PC-3 (cell line): ENCODE results near the gene UBE2D2. TPM values are rescaled to one million over a fixed set of nuclear protein-coding genes. Genes with fewer than 3 reads are reported as not detected.

Experiments
- ATAC-seq: fragments of 200-7000 bp; cut with Tn5 transposase; 2 replicates; pipeline ENCODE4 v1.9.1; 2020; ENCODE audit warnings: mild to moderate bottlenecking, moderate library complexity
- BruUV-seq: library from RNA; stranded (reverse); fragments of 400-500 nt; replicated peaks from 2 replicates; lab custom pipeline; 2021; lab: Mats Ljungman, UMichigan
- CTCF ChIA-PET: fragments of 300-600 bp; sonication (Branson Sonifier 250); formaldehyde crosslinking; loops from one replicate; lab custom pipeline; 2022; ENCODE audit warnings: antibody characterized with exemption; lab: Charles Lee
- POLR2A ChIA-PET: fragments of 300-600 bp; sonication (Branson Sonifier 250); formaldehyde crosslinking; loops from one replicate; lab custom pipeline; 2022; ENCODE audit warnings: antibody characterized with exemption; ENCODE audit not compliant: unreplicated experiment; lab: Charles Lee
- DNase-seq: peaks from one replicate; pipeline ENCODE4 v3.0.0-alpha.2; 2015
- H2AFZ ChIP-seq: fragments of 300-600 bp; sonication (generic); 2 replicates; pipeline ENCODE4 v1.6.0; 2016; ENCODE audit warnings: antibody characterized with exemption, low read length
- H3F3A ChIP-seq: fragments of 300-600 bp; sonication (generic); one replicate; pipeline ENCODE4 v1.6.0; 2017; ENCODE audit warnings: antibody characterized with exemption, low read length, control low read depth, mild to moderate bottlenecking; ENCODE audit not compliant: unreplicated experiment
- H3K27ac ChIP-seq: fragments of 300-600 bp; sonication (generic); 2 replicates; pipeline ENCODE4 v1.5.1; 2016; ENCODE audit warnings: mild to moderate bottlenecking, low read length
- H3K27me3 ChIP-seq: fragments of 300-600 bp; sonication (generic); 2 replicates; pipeline ENCODE4 v1.6.1; 2016; ENCODE audit warnings: low read length, mixed read lengths
- H3K36me3 ChIP-seq: fragments of 300-600 bp; sonication (generic); 2 replicates; pipeline ENCODE4 v1.6.1; 2016; ENCODE audit warnings: low read depth, mixed run types, low read length, mixed read lengths
- H3K4me1 ChIP-seq: fragments of 300-600 bp; sonication (generic); 2 replicates; pipeline ENCODE4 v1.5.1; 2016; ENCODE audit warnings: low read length; ENCODE audit not compliant: insufficient read depth
- H3K4me2 ChIP-seq: fragments of 300-600 bp; sonication (generic); 2 replicates; pipeline ENCODE4 v1.6.0; 2016; ENCODE audit warnings: low read length
- H3K4me3 ChIP-seq: fragments of 300-600 bp; sonication (generic); 2 replicates; pipeline ENCODE4 v1.5.1; 2016; ENCODE audit warnings: mild to moderate bottlenecking, low read length, mixed read lengths
- H3K79me2 ChIP-seq: fragments of 300-600 bp; sonication (generic); 2 replicates; pipeline ENCODE4 v1.6.1; 2017; ENCODE audit warnings: low read length, mixed read lengths
- H3K9ac ChIP-seq: fragments of 300-600 bp; sonication (generic); 2 replicates; pipeline ENCODE4 v1.6.0; 2016; ENCODE audit warnings: mild to moderate bottlenecking, low read length
- H3K9me2 ChIP-seq: fragments of 300-600 bp; sonication (generic); replicated peaks from 2 replicates; pipeline ENCODE4 v1.6.1; 2016; ENCODE audit warnings: mixed run types, low read length, mixed read lengths
- H3K9me3 ChIP-seq: fragments of 300-600 bp; sonication (generic); 2 replicates; pipeline ENCODE4 v1.6.1; 2016; ENCODE audit warnings: low read length, mixed read lengths
- H4K20me1 ChIP-seq: fragments of 300-600 bp; sonication (generic); 2 replicates; pipeline ENCODE4 v1.6.1; 2016; ENCODE audit warnings: low read length, mixed read lengths
- CTCF ChIP-seq: fragments of 300-600 bp; sonication (generic); conservative IDR thresholded peaks from 2 replicates; pipeline ENCODE4 v1.5.1; 2017; ENCODE audit warnings: antibody characterized with exemption, low read depth, mild to moderate bottlenecking, low read length
- EZH2 ChIP-seq: fragments of 300-600 bp; sonication (generic); IDR thresholded peaks from one replicate; pipeline ENCODE4 v1.6.1; 2017; ENCODE audit warnings: antibody characterized with exemption, mild to moderate bottlenecking, low read length; ENCODE audit not compliant: unreplicated experiment
- EZH2phosphoT487 ChIP-seq: fragments of 300-600 bp; sonication (generic); IDR thresholded peaks from 2 replicates; pipeline ENCODE4 v1.6.1; 2018; ENCODE audit warnings: mild to moderate bottlenecking, antibody characterized with exemption, low read length, borderline replicate concordance
- intact Hi-C: fragments of 100-400 bp; cut with micrococcal nuclease; formaldehyde crosslinking; loops from 2 replicates; pipeline ENCODE4 v1.9.0; 2023
- total RNA-seq: library from RNA; depleted of rRNA; stranded (reverse); fragments of >200 nt; gene quantifications from 2 replicates; pipeline ENCODE4 v1.2.3, GENCODE V29; 2014

UBE2D2 gene
- total RNA-seq, 1 experiment from 2014 or later, result 98.7 TPM

GRCh38 chr5:139658928-139659667 is 98.0 kb downstream of the UBE2D2 start:
- TF ChIP-seq EZH2phosphoT487, result no peak
- no peak for TF ChIP-seq CTCF
- TF ChIP-seq EZH2, result no peak
- H3K4me3 ChIP-seq, result no peak overlapping the region
- H3K79me2 ChIP-seq, result peaks cover 61% of the 10 kb centered on the region
- no peak overlapping the region for H3K9ac ChIP-seq
- no peaks in the 10 kb centered on the region for H3K36me3 ChIP-seq
- no peaks in the 10 kb centered on the region for H3K27me3 ChIP-seq
- H3K4me2 ChIP-seq, result no peak overlapping the region
- no TSS peak for BruUV-seq
- no peaks in the 10 kb centered on the region for H3K9me2 ChIP-seq
- ChIA-PET POLR2A (no interaction called here), CTCF (no interaction called here)
- H3K9me3 ChIP-seq, result no peaks in the 10 kb centered on the region
- H3K27ac ChIP-seq, result no peak overlapping the region
- intact Hi-C loops, result no loop called here
- DNase-seq, result peak; percentile 33
- no peak overlapping the region for H2AFZ ChIP-seq
- H4K20me1 ChIP-seq, result no peaks in the 10 kb centered on the region
- H3F3A ChIP-seq, result no peaks in the 10 kb centered on the region
- ATAC-seq, result peak; percentile 7; the same call in 1 of the 2 replicates
- H3K4me1 ChIP-seq, result peaks cover 31% of the 10 kb centered on the region

GRCh38 chr5:139659695-139660101 is 98.6 kb downstream of the UBE2D2 start:
- H3K9me3 ChIP-seq, result no peaks in the 10 kb centered on the region
- no peaks in the 10 kb centered on the region for H3K9me2 ChIP-seq
- H3K27me3 ChIP-seq, result no peaks in the 10 kb centered on the region
- ATAC-seq (no peak), DNase-seq (no peak)
- CTCF ChIA-PET, result no interaction called here
- intact Hi-C loops, result no loop called here
- peak overlapping the region; percentile 39; the same call in 1 of the 2 replicates for H3K9ac ChIP-seq
- peaks cover 56% of the 10 kb centered on the region for H3K79me2 ChIP-seq
- TF ChIP-seq CTCF (no peak), EZH2phosphoT487 (no peak), EZH2 (no peak)
- POLR2A ChIA-PET, result interaction anchor here (1.5 kb wide), 1 partner anchor 12 kb away, joined by 4 read pairs; the partner anchor contains the start of gene CXXC5
- H2AFZ ChIP-seq, result peak overlapping the region; percentile 25; the same call in 1 of the 2 replicates
- no peaks in the 10 kb centered on the region for H3F3A ChIP-seq
- no peaks in the 10 kb centered on the region for H3K36me3 ChIP-seq
- peaks cover 31% of the 10 kb centered on the region for H3K4me1 ChIP-seq
- no peak overlapping the region for H3K4me3 ChIP-seq
- H3K4me2 ChIP-seq, result peak overlapping the region; percentile 70
- no peaks in the 10 kb centered on the region for H4K20me1 ChIP-seq
- H3K27ac ChIP-seq, result peak overlapping the region; percentile 67
- no TSS peak for BruUV-seq
